Measurements from ENCODE around the gene DLX3. TPM values are rescaled to one million over a fixed set of nuclear protein-coding genes. Genes with fewer than 3 reads are reported as not detected.
A peak's percentile ranks its signal among the peaks of the same experiment; 100 is the strongest.

Gene DLX3
- polyA plus RNA-seq, 2 of the 4 experiments (the other 2 are of a cell fraction): 0.17 TPM; not detected in 1

- no peak for TF ChIP-seq KDM5A (IDR thresholded peaks at IDR 0.05)
- no peak for TF ChIP-seq CBX2 (IDR thresholded peaks at IDR 0.05; ENCODE audit: borderline replicate concordance, low read depth)
- no peak for TF ChIP-seq HMGXB4 (CRISPR knock-in tag; IDR thresholded peaks at IDR 0.05; ENCODE audit: borderline replicate concordance)
- no peak for TF ChIP-seq MAX (IDR thresholded peaks at IDR 0.05)
- no peak for TF ChIP-seq ESRRA (IDR thresholded peaks at IDR 0.05; ENCODE audit: borderline replicate concordance, low read length)
- no peak for TF ChIP-seq REST (IDR thresholded peaks at IDR 0.05)
- TF ChIP-seq HDAC2 (IDR thresholded peaks at IDR 0.05): no peak
- TF ChIP-seq EHF (CRISPR knock-in tag; IDR thresholded peaks at IDR 0.05): no peak
- no peak for TF ChIP-seq BHLHE40 (IDR thresholded peaks at IDR 0.05; ENCODE audit: low read depth, low read length)
- TF ChIP-seq HOXB13 (CRISPR knock-in tag; IDR thresholded peaks at IDR 0.05; ENCODE audit: low read depth): no peak
- TF ChIP-seq HES2 (IDR thresholded peaks at IDR 0.05): no peak
- TF ChIP-seq NPAS2 (CRISPR knock-in tag; IDR thresholded peaks at IDR 0.05; ENCODE audit: borderline replicate concordance): no peak
- no peak for TF ChIP-seq CTCF (IDR thresholded peaks at IDR 0.05)
- no peak for TF ChIP-seq HOXA7 (CRISPR knock-in tag; IDR thresholded peaks at IDR 0.05)
- no peak for TF ChIP-seq RARB (CRISPR knock-in tag; IDR thresholded peaks at IDR 0.05)
- TF ChIP-seq HEYL (CRISPR knock-in tag; IDR thresholded peaks at IDR 0.05): no peak
- TF ChIP-seq GATA3 (IDR thresholded peaks at IDR 0.05; ENCODE audit: borderline replicate concordance): no peak
- no peak for TF ChIP-seq FOSB (CRISPR knock-in tag; IDR thresholded peaks at IDR 0.05)
- no peak for TF ChIP-seq ZNF302 (CRISPR knock-in tag; IDR thresholded peaks at IDR 0.05)
- TF ChIP-seq JUN (IDR thresholded peaks at IDR 0.05): no peak
- 66% methylated on average over 9 of the region's 11 CpGs for WGBS (ENCODE audit: missing lambda C conversion rate)
- Histone ChIP-seq H3K4me1 (peaks cover 43% of the 10 kb centered on the region), H3K27ac (peak overlapping the region; percentile 82 to 88), H3K4me3 (no peak overlapping the region), H3K4me2 (peak overlapping the region; percentile 67), H3K9me3 (no peaks in the 10 kb centered on the region)
- POLR2A ChIA-PET: interaction anchor here (1.3 to 3.0 kb wide), 2 partner anchors 9 to 20 kb away, joined by 3 to 13 read pairs; partner anchors contain the start of gene ITGA3
- no peak for DNase-seq (ENCODE audit: low read depth in 1 of 2, low spot score in 1 of 2)
- FAIRE-seq: no peak
- CTCF ChIA-PET: interaction anchor here (0.7 to 7.0 kb wide), 5 partner anchors 9 to 57 kb away, joined by 4 to 92 read pairs (median 22); partner anchors contain the start of gene ITGA3
- ATAC-seq: peak in 1 of 2 experiments; percentile 3; a peak in 2 of 6 replicates
Measured at GRCh38 chr17:50036455-50037261, 41.6 kb upstream of the DLX3 start.

Data from A549 (cell line).